ENCODE data around the gene SIL1.

SIL1 gene

DNA sequence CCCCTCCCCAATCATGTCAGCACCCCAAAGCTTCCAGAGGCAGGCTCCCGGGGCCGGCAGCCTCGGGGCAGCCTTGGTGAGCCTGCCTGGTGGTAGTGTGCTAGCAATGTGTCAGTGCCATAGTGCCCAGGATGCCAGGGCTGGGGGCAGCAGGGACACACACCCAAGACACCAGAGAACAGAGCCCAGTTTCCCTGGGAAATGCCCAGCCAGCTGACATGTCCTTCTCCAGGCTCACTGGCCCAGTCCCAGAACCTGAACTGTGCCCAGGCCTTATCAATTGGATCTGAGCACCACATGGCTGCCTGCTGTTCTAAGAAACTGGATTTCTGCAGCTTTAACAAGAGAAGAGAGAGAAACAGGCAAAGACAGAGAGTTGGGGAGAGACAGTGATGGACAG, 248.2 kb downstream of the SIL1 start:
- ATAC-seq, result no peak
- Mint-ChIP-seq H3K36me3 (peaks cover 23% of the 10 kb centered on the region), H3K27ac (peak overlapping the region; percentile 64), H3K4me1 (peaks cover 20% of the 10 kb centered on the region), H3K9me3 (no peaks in the 10 kb centered on the region), H3K4me3 (no peak overlapping the region)
- no peak for DNase-seq (ENCODE audit: low spot score in 2 of 2)

DNA sequence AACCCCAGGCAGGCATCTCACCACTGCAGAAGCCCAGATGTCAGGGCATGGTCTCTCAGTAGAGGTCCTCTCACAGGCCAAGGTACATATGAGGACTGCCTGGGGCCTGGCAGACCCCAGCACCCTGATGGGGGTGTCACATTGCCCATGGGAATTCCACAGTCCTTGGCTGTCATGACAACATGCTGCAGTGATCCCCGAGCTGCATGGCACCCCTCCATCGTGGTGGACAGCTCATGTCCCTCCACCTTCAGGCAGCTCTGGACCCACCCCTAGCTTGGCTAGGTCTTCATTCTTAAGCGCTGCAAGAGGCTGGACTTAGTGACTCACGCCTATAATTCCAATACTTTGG, 249.0 kb downstream of the SIL1 start:
- Mint-ChIP-seq H3K4me3 (no peak overlapping the region), H3K36me3 (peaks cover 23% of the 10 kb centered on the region), H3K9me3 (no peaks in the 10 kb centered on the region), H3K27ac (no peak overlapping the region), H3K4me1 (peaks cover 20% of the 10 kb centered on the region)
- DNase-seq (ENCODE audit: low spot score in 2 of 2) (no peak), ATAC-seq (no peak)

DNA sequence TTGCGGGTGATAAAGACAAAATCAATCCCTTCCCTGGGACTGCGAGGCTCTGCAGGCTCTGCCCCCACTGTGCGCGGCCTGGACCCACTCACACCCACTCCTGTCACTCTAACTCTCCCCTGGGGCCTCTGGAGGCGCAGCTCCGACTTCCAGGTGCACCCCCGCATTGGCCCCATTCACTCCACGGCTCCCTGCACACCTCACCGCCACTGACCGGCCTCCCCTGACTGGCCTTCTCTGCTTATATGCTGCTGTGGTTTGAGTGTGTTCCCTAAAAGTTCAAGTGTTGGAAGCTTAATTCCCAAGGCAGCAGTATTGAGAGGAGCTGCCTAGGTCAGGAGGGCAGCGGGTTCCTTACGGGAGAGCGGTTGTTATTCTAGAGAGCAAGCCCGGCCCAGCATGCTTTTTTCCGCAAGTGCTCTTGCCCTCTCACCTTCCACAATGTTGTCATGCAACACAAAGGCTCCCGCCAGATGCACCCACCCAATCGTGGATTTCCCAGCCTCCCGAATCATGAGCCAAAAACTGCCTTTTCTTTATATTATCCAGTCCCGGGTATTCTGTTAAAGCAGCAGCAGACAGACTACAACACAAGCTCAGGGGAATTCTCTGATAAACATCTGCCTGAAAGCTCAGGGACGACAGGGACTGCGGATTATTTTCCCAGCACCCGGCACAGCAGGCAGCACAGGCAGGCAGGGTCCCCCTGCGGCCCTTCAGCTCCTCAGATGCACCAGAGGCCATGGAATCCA, 249.5 kb downstream of the SIL1 start:
- no peak for DNase-seq (ENCODE audit: low spot score in 2 of 2)
- H3K9me3 Mint-ChIP-seq, result no peaks in the 10 kb centered on the region
- H3K4me3 Mint-ChIP-seq, result no peak overlapping the region
- H3K4me1 Mint-ChIP-seq, result peaks cover 21% of the 10 kb centered on the region
- no peak overlapping the region for H3K27ac Mint-ChIP-seq
- no peak for ATAC-seq
- H3K36me3 Mint-ChIP-seq, result peaks cover 23% of the 10 kb centered on the region

DNA sequence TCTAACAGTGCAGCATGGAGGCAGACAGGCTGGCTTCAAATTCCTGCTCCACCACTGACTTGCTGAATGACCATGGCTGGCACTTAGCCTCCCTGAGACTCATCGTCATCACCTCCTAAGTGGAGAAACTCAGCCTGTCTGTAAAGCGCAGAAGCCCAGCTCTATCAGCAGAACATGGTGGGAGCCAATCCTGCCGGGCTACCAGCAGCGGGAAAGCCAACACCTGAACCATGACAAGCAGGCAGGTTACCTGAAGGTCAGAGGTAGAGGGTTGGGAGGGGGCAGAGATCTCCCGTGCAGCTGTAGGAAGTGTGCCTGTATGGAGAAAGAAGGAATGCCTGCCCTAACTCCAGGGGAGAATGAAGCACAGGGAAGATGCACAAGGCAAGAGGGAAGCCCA, 250.4 kb downstream of the SIL1 start:
- peaks cover 15% of the 10 kb centered on the region for H3K4me1 Mint-ChIP-seq
- peaks cover 23% of the 10 kb centered on the region for H3K36me3 Mint-ChIP-seq
- H3K4me3 Mint-ChIP-seq, result no peak overlapping the region
- no peak for DNase-seq (ENCODE audit: low spot score in 2 of 2)
- H3K27ac Mint-ChIP-seq, result no peak overlapping the region
- no peak for ATAC-seq
- H3K9me3 Mint-ChIP-seq, result no peaks in the 10 kb centered on the region

DNA sequence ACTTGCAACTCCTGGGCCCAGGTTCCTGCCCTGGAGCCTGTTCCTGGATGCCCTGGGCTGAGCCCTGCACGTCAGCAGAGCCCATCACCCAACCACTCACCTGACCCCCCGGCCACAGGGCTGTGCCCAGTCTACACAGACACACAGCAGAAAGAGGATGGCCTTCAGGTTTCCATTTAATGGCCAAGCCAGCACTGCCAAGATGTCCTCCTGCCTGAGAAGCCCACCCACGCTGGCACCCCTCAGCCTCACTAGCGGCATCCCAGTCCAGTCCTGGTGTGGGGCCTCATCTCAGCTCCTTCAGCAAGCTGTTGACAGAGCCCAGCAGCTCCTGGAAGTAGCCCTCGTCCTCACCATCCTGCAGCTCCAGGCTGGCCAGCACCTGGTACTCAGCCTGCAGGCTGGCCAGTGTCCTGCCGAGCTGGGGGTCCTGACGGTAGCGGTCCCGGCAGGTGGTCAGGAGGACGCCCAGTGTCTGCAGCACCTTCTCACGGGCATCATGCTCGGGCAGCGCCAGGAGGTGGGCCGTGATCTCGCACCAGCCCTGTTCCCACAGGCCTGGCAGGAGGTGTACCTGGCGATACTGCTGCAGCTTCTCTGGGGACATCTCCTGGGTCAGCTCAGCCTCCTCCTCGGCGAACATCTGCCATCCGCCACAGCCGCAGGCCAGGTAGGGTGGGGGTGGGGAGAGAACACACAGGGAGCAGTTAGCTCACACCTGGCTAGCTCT, 251.2 kb downstream of the SIL1 start:
- Mint-ChIP-seq H3K27ac (no peak overlapping the region), H3K4me3 (no peak overlapping the region), H3K36me3 (peaks cover 23% of the 10 kb centered on the region), H3K9me3 (no peaks in the 10 kb centered on the region), H3K4me1 (peaks cover 8% of the 10 kb centered on the region)
- no peak for ATAC-seq
- no peak for DNase-seq (ENCODE audit: low spot score in 2 of 2)

DNA sequence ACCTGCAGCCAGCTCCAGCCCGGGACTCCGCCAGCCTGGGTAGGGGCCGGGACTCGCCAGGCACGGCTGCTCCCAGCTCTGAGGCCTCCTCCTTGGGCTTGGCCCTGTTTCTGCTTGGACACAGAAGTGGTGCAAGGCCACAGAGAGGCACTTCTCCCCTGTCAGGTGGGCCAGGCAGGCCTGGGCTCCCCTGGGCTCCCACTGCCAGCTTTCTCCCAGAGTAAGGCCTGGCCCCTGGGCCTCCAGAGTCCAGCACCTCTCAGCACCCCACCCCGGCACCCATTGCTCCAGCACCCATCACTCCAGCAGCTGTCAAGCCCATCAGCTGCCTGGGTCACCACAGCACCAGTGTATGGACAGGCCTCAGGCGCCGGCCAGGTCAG, 251.9 kb downstream of the SIL1 start:
- H3K9me3 Mint-ChIP-seq, result no peaks in the 10 kb centered on the region
- peaks cover 8% of the 10 kb centered on the region for H3K4me1 Mint-ChIP-seq
- H3K36me3 Mint-ChIP-seq, result peaks cover 23% of the 10 kb centered on the region
- DNase-seq (ENCODE audit: low spot score in 2 of 2) (no peak), ATAC-seq (no peak)
- H3K4me3 Mint-ChIP-seq, result no peak overlapping the region
- H3K27ac Mint-ChIP-seq, result no peak overlapping the region

DNA sequence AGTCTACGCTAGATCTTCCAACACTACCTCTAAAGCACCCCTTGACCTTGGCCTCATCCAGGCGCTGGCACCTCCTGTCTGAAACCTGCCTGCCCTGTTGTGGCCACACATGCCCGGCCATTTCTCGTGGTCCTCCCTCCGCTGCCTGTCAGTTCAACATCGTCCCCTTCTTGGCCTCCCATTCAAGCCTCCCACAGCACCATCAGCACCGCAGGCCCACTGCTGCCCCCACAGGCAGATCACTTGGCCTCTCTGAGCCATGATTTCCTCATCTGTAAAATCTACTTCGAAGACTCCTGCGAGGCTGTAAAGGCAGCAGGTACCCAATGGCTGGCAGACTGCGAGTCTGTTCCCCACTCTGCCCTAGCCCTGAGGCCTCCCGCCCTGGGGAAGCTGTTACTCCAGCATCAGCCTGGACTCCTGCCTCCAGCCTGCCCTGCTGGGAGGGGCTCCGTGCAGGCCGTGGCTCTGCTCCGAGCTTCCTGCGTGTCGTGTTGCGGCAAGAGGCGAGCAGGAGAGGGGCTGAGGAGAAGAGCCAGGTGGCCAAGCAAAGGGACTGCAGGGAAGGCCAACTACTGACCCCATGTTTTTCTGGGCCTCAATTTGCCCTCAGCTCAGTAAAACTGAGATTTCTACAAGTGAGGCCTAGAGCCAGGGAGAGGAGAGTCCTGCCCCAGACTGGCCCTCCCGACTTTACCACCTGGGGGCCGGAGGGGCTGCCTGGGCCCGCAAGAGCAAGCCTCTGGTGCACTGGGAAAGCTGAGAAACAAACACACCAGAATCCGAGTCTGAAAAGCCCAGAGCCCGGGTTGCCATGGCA, 252.5 kb downstream of the SIL1 start:
- H3K9me3 Mint-ChIP-seq, result no peaks in the 10 kb centered on the region
- DNase-seq (ENCODE audit: low spot score in 2 of 2) (no peak), ATAC-seq (no peak)
- H3K27ac Mint-ChIP-seq, result no peak overlapping the region
- no peak overlapping the region for H3K4me3 Mint-ChIP-seq
- H3K4me1 Mint-ChIP-seq, result peaks cover 8% of the 10 kb centered on the region
- peaks cover 23% of the 10 kb centered on the region for H3K36me3 Mint-ChIP-seq

DNA sequence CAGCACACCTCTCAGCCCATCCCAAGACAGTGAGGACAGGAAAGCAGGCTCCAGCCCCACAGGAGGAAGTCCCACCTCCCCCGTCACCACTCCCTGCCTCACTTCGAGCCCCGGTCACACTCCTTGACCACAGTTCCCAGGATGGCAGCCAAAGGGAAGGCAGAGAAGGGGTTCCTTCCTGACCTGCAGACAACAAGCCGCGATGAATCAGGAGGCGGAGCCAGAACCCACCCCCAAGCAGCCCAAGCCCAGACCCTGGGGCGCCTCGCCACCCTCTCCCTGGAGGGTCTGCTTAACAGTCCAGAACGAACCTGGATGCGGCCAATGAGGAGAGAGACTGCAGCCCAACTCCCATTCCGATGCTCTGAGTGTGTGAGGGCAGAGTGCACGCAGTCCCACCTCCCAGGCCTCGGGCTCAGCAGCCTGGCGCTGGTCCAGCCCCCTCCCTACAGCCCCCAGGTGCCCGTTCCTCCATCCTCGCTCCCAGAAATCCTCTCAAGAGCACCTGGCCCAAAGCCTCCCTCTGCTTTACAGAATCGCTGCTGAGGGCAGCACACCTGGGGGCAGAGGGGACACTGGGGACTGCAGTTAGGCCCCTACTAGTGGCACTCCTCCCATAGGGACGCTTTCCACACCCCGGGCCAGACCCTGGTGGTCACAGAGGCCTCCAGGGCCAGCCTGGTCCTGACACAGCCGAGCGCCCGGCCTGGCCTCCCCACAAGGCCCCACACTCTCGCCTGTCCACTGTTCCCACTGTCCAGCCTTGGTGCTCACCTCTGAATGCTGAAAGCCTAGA, 253.4 kb downstream of the SIL1 start:
- H3K4me1 Mint-ChIP-seq, result peaks cover 8% of the 10 kb centered on the region
- peak overlapping the region; percentile 36 for H3K27ac Mint-ChIP-seq
- DNase-seq (ENCODE audit: low spot score in 2 of 2) (no peak), ATAC-seq (no peak)
- no peaks in the 10 kb centered on the region for H3K9me3 Mint-ChIP-seq
- H3K36me3 Mint-ChIP-seq, result peaks cover 23% of the 10 kb centered on the region
- H3K4me3 Mint-ChIP-seq, result no peak overlapping the region

DNA sequence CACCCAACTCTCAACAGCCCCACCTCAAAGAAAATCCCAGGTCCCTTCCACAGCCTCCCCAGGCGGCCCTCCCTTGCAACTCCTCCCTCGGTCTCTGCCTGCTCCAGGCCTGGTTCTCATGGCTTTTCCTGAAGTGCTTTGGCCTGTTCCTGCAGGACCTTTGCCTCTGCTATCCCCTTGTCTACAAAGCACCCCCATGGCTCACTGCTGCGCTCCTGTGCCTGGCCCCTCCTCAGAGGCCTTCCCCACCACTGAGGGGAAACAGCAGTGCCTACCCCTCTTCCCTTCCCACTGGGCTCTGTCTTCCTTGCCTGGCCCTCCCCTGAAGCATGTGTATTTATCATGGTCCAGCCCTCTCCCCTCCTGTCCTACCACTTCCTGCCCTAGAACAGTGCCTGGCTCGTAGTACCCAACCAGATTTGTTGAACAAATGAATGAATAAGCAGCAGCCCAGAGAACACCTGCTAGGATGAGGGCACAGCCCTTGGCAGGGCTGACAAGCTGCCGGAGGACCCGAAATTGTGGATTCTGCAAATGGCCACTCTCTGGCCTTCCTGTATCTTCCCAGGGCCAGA, 254.5 kb downstream of the SIL1 start:
- DNase-seq (ENCODE audit: low spot score in 2 of 2) (no peak), ATAC-seq (no peak)
- peak overlapping the region; percentile 36 for H3K27ac Mint-ChIP-seq
- H3K4me1 Mint-ChIP-seq, result peaks cover 8% of the 10 kb centered on the region
- H3K4me3 Mint-ChIP-seq, result no peak overlapping the region
- H3K36me3 Mint-ChIP-seq, result peaks cover 18% of the 10 kb centered on the region
- H3K9me3 Mint-ChIP-seq, result no peaks in the 10 kb centered on the region

DNA sequence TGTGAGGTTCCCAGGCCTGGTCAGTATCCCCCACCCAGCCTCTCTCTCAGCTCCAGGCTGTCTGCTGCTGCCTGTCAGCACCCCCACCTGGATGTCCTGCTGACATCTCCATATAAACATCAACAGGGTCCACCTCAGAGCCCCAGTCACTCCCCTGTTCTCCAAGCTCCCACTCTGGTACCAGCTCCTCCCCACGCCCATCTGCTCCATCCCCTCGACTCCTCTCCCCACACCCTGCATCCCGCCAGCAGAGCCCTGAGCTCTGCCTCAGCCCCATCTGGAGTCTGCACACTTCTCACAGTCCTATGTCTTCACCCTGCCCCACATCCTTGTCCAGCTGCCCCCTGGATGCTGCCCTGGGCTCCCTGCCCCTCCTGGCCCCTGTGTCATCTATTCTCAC, 255.3 kb downstream of the SIL1 start:
- no peaks in the 10 kb centered on the region for H3K9me3 Mint-ChIP-seq
- peaks cover 8% of the 10 kb centered on the region for H3K4me1 Mint-ChIP-seq
- DNase-seq (ENCODE audit: low spot score in 2 of 2) (no peak), ATAC-seq (no peak)
- H3K36me3 Mint-ChIP-seq, result peaks cover 18% of the 10 kb centered on the region
- H3K27ac Mint-ChIP-seq, result peak overlapping the region; percentile 36
- no peak overlapping the region for H3K4me3 Mint-ChIP-seq

DNA sequence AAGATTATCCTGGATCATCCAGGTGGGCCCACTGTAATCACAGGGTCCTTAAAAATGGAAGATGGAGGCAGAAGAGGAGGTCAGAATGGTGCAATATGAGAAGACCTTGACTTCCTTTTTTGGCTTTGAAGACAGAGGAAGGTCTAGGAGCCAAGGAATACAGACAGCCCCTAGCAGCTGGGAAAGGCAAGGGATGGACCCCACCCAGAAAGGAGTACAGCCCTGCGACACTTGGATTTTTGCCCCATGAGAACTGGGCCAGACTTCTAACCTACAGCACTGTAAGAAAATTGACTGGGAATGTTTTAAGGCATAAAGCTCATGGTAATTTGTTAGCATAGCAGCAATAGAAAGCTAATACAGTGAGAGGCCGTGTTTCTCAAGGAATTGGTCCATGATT, 256.1 kb downstream of the SIL1 start:
- Mint-ChIP-seq H3K4me1 (peaks cover 8% of the 10 kb centered on the region), H3K4me3 (no peak overlapping the region), H3K27ac (no peak overlapping the region), H3K36me3 (peaks cover 16% of the 10 kb centered on the region), H3K9me3 (no peaks in the 10 kb centered on the region)
- DNase-seq (ENCODE audit: low spot score in 2 of 2) (no peak), ATAC-seq (no peak)

DNA sequence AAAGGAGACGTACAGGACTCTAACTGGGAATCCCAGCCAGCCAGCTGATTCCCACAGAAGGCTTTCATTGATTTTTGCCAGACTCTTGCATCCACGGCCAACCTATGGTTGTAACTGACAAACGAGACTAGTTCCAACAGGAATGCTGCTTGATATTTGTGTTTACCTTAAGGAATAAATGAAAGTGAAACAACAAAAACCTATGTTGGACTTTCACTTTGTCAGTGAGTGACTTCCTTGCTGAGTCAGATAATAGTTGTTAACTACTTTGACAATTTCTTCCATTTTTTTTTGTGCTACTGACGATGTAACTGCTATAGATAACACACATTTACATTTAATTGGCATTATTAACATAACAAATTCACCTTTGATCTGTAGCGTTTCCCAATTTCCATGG, 259.6 kb downstream of the SIL1 start:
- ATAC-seq (no peak), DNase-seq (ENCODE audit: low spot score in 2 of 2) (no peak)
- H3K4me1 Mint-ChIP-seq, result peaks cover 1% of the 10 kb centered on the region
- H3K27ac Mint-ChIP-seq, result no peak overlapping the region
- H3K36me3 Mint-ChIP-seq, result peaks cover 23% of the 10 kb centered on the region
- no peak overlapping the region for H3K4me3 Mint-ChIP-seq
- H3K9me3 Mint-ChIP-seq, result no peaks in the 10 kb centered on the region

DNA sequence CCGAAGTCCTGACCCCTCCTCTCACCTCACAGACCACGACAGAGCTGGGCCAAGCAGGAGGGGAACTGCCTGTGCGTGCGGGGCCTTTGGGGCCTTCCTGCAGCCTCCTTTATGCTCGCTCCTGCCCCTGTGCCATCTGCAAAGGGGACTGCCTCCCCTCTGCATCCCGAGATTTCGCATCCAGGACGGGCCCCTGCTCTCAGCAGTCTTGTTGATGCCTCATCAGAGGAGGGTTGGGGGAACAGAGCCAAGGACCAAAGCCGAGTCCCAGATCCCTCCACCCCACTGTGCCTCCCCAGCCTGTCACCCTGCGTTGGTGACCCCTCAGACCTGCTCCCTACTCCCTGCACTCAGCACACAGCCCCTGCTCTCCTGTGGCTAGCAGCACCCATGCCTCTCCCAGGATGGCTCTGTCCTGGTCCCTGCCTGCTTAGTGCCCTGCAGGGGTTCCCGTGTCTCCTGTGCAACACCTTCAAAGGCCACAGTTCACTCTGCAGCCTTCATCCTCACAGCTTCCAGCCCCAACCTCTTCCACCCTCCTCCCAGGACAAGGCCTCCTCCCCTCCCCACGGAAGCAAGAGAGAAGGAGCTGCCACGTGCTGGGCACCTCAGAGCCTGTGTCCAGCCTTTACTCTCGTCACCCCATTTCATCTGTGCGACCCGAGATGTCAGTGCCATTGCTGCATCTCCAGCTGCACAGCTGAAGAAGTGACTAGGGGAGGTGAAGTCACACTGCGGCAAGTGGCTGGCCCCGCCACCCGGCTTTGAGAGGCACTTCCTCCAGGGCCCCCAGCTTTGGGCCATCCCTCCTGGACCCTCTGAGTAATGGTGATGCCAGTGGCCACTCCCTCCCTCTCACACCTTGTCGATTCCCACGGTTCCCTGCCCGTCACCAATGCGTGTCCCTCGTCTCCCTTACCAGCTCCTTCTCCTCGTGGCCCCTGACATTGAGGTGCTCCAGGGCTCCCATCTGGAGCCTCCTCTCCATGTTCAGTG, 260.5 kb downstream of the SIL1 start:
- no peaks in the 10 kb centered on the region for H3K9me3 Mint-ChIP-seq
- H3K4me1 Mint-ChIP-seq, result no peaks in the 10 kb centered on the region
- H3K27ac Mint-ChIP-seq, result peak overlapping the region; percentile 60
- H3K4me3 Mint-ChIP-seq, result no peak overlapping the region
- H3K36me3 Mint-ChIP-seq, result peaks cover 28% of the 10 kb centered on the region
- no peak for DNase-seq (ENCODE audit: low spot score in 2 of 2)
- peak; percentile 25 for ATAC-seq

DNA sequence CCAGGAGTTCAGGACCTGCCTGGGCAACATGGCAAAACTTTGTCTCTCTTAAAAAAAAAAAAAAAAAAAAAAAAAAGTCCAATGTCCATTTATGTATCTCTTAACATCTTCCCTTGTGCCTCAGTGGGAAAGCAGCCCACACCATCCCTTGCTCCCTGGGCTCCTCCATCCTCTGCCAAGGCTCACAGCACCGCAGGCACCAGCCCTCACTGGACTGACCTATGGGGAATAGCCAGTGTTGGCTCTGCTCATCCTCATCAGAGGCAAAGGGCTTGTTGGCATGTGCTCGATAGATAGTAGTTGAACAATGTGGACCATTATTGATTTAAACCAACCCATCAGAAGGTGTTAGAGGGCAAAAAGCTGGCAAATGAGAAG, 261.2 kb downstream of the SIL1 start:
- DNase-seq (ENCODE audit: low spot score in 2 of 2), result no peak
- H3K27ac Mint-ChIP-seq, result no peak overlapping the region
- H3K36me3 Mint-ChIP-seq, result peaks cover 34% of the 10 kb centered on the region
- ATAC-seq, result no peak
- H3K9me3 Mint-ChIP-seq, result no peaks in the 10 kb centered on the region
- no peak overlapping the region for H3K4me3 Mint-ChIP-seq
- H3K4me1 Mint-ChIP-seq, result no peaks in the 10 kb centered on the region

All from stimulated activated effector memory CD8-positive, alpha-beta T cell treated with anti-CD3 and anti-CD28 coated beads, Interleukin-12 subunit alpha, Interleukin-12 subunit beta, amount 100 ng/mL, for 72 hours (primary cell).